Right cardiac atrium (tissue), 5 donors: ENCODE results near the gene ITGB1BP2. TPM values are rescaled to one million over a fixed set of nuclear protein-coding genes. Genes with fewer than 3 reads are reported as not detected.

Source experiments
- polyA plus RNA-seq: library from polyadenylated mRNA; stranded (reverse); fragments of 200-250 nt; gene quantifications from one replicate; pipeline ENCODE4 v1.2.3, GENCODE V29; 2013
- total RNA-seq, 4 donors: library from RNA; stranded (reverse); fragmentation: NEBNext Ultra II Directional; extraction: Animal tissue kit (Norgen Biotek cat#: 25700); gene quantifications; one replicate each; pipeline ENCODE4 v1.2.1, GENCODE V29; 2021
- donor health status: healthy with polysubstance abuse.
- donor health status: DM: no; HTN: yes; CAD: no.
- donor health status: DM: no; HTN: no; CAD: no.
- donor health status: DM: no; HTN: yes; CAD: no; lungs with severe emphysema.
- donor health status: DM: yes; HTN: yes; CAD: no.

Gene ITGB1BP2
- total and polyA plus RNA-seq, 5 donors = 113 to 186 (median 131) TPM

Other genes starting within 250 kb of the ITGB1BP2 start
- gene SNX12, start 233.4 kb upstream of the ITGB1BP2 start, total RNA-seq = 10 to 100 TPM; 46.8 to 54.2 (median 50.6) TPM
- 26.1 TPM for gene SNX12, start 233.4 kb upstream of the ITGB1BP2 start, polyA plus RNA-seq
- gene FOXO4, start 205.9 kb upstream of the ITGB1BP2 start, total RNA-seq = 10 to 100 TPM; 32.9 to 59.2 (median 37.1) TPM
- 27.8 TPM for gene FOXO4, start 205.9 kb upstream of the ITGB1BP2 start, polyA plus RNA-seq
- gene CXorf65, start 195.0 kb upstream of the ITGB1BP2 start, total RNA-seq = under 1 TPM in 1 of 4 donors, not detected in 3; 0.71 TPM
- not detected for gene CXorf65, start 195.0 kb upstream of the ITGB1BP2 start, polyA plus RNA-seq
- gene IL2RG, start 190.2 kb upstream of the ITGB1BP2 start, total RNA-seq = 1 to 10 TPM in 3 of 4 donors, under 1 TPM in 1; 0.88 to 4.1 (median 2.2) TPM
- 1.1 TPM for gene IL2RG, start 190.2 kb upstream of the ITGB1BP2 start, polyA plus RNA-seq
- 10 to 100 TPM; 19.6 to 25.9 (median 24.2) TPM for gene MED12, start 183.2 kb upstream of the ITGB1BP2 start, total RNA-seq
- gene MED12, start 183.2 kb upstream of the ITGB1BP2 start, polyA plus RNA-seq = 10.2 TPM
- gene NLGN3, start 156.9 kb upstream of the ITGB1BP2 start, total RNA-seq = 1 to 10 TPM in 3 of 4 donors, under 1 TPM in 1; 0.75 to 1.9 (median 1.4) TPM
- 0.88 TPM for gene NLGN3, start 156.9 kb upstream of the ITGB1BP2 start, polyA plus RNA-seq
- gene GJB1, start 78.5 kb upstream of the ITGB1BP2 start, total RNA-seq = not detected
- 0.11 TPM for gene GJB1, start 78.5 kb upstream of the ITGB1BP2 start, polyA plus RNA-seq
- 10 to 100 TPM; 13.0 to 24.2 (median 18.4) TPM for gene ZMYM3, start 47.6 kb upstream of the ITGB1BP2 start, total RNA-seq
- 6.9 TPM for gene ZMYM3, start 47.6 kb upstream of the ITGB1BP2 start, polyA plus RNA-seq
- gene NONO, start 18.1 kb upstream of the ITGB1BP2 start, total RNA-seq = 100 to 1,000 TPM; 124 to 157 (median 135) TPM
- gene NONO, start 18.1 kb upstream of the ITGB1BP2 start, polyA plus RNA-seq = 61.9 TPM
- gene TAF1, start 64.6 kb downstream of the ITGB1BP2 start, total RNA-seq = 10 to 100 TPM; 21.2 to 22.8 (median 22.1) TPM
- gene TAF1, start 64.6 kb downstream of the ITGB1BP2 start, polyA plus RNA-seq = 8.6 TPM
- gene OGT, start 231.4 kb downstream of the ITGB1BP2 start, total RNA-seq = 10 to 100 TPM; 67.8 to 94.4 (median 81.4) TPM
- 30.3 TPM for gene OGT, start 231.4 kb downstream of the ITGB1BP2 start, polyA plus RNA-seq